ENCODE data around the gene TRAF3IP1.
"Not testable (repeated sequence)": the region's sequence is repeated elsewhere in the genome, so short reads cannot be mapped to it uniquely, and the experiment has no call there.

- TF ChIP-seq CTCF (conservative IDR thresholded peaks at IDR 0.05 in 1 of 2, IDR thresholded peaks at IDR 0.05 in 1 of 2; ENCODE audit: low read depth in 1 of 2, low read length in 2 of 2); EZH2 (IDR thresholded peaks at IDR 0.05; ENCODE audit: low read length, missing control alignments): not testable (repeated sequence)
Observed at GRCh38 chr2:238310721-238311120, 9.6 kb upstream of the TRAF3IP1 start.
